ENCODE data around the gene MOCOS. TPM values are rescaled to one million over a fixed set of nuclear protein-coding genes. Genes with fewer than 3 reads are reported as not detected.

The MOCOS gene
- total RNA-seq, 4 donors from 2014 or later: 0.46 to 2.8 (median 0.73) TPM

- H3K27ac ChIP-seq: no peak overlapping the region
- H3K27me3 ChIP-seq: no peaks in the 10 kb centered on the region
- TF ChIP-seq CTCF (IDR thresholded peaks at IDR 0.05 in 4 of 5, conservative IDR thresholded peaks at IDR 0.05 in 1 of 5) (no peak), POLR2A (IDR thresholded peaks at IDR 0.05) (no peak)
- no peaks in the 10 kb centered on the region for H3K9me3 ChIP-seq
- no peaks in the 10 kb centered on the region for H3K36me3 ChIP-seq
- in situ Hi-C loops (cut with MboI; ENCODE audit: low sequenced_read_pairs in 4 of 4): no loop called here
- no peaks in the 10 kb centered on the region for H3K4me1 ChIP-seq
- no peak overlapping the region for H3K4me3 ChIP-seq
- intact Hi-C loops (cut with DNase I; ENCODE audit: low total_unique reads): no loop called here
- ATAC-seq (no peak), DNase-seq (no peak)
Measured at GRCh38 chr18:36265015-36265414, 77.7 kb downstream of the MOCOS start.

- Histone ChIP-seq H3K9me3 (no peaks in the 10 kb centered on the region), H3K4me1 (no peaks in the 10 kb centered on the region), H3K27me3 (no peaks in the 10 kb centered on the region), H3K36me3 (no peaks in the 10 kb centered on the region), H3K4me3 (no peak overlapping the region), H3K27ac (no peak overlapping the region)
- DNase-seq (no peak), ATAC-seq (no peak)
- in situ Hi-C loops (cut with MboI; ENCODE audit: low sequenced_read_pairs in 4 of 4) (no loop called here), intact Hi-C loops (cut with DNase I; ENCODE audit: low total_unique reads) (no loop called here)
- no peak for TF ChIP-seq CTCF (IDR thresholded peaks at IDR 0.05 in 4 of 5, conservative IDR thresholded peaks at IDR 0.05 in 1 of 5)
- no peak for TF ChIP-seq POLR2A (IDR thresholded peaks at IDR 0.05)
Measured at GRCh38 chr18:36269157-36269556, 81.9 kb downstream of the MOCOS start.

- H3K4me1 ChIP-seq: no peaks in the 10 kb centered on the region
- H3K4me3 ChIP-seq: no peak overlapping the region
- no peak overlapping the region for H3K27ac ChIP-seq
- DNase-seq (no peak), ATAC-seq (no peak)
- in situ Hi-C loops (cut with MboI; ENCODE audit: low sequenced_read_pairs in 4 of 4): no loop called here
- no peaks in the 10 kb centered on the region for H3K27me3 ChIP-seq
- no peaks in the 10 kb centered on the region for H3K36me3 ChIP-seq
- no peak for TF ChIP-seq POLR2A (IDR thresholded peaks at IDR 0.05)
- TF ChIP-seq CTCF (IDR thresholded peaks at IDR 0.05 in 4 of 5, conservative IDR thresholded peaks at IDR 0.05 in 1 of 5): no peak
- intact Hi-C loops (cut with DNase I; ENCODE audit: low total_unique reads): no loop called here
- H3K9me3 ChIP-seq: no peaks in the 10 kb centered on the region
Measured at GRCh38 chr18:36271153-36271552, 83.9 kb downstream of the MOCOS start.

- Histone ChIP-seq H3K4me3 (no peak overlapping the region), H3K4me1 (no peaks in the 10 kb centered on the region), H3K27me3 (no peaks in the 10 kb centered on the region), H3K9me3 (no peaks in the 10 kb centered on the region), H3K27ac (no peak overlapping the region), H3K36me3 (no peaks in the 10 kb centered on the region)
- intact Hi-C loops (cut with DNase I; ENCODE audit: low total_unique reads) (no loop called here), in situ Hi-C loops (cut with MboI; ENCODE audit: low sequenced_read_pairs in 4 of 4) (no loop called here)
- DNase-seq (no peak), ATAC-seq (no peak)
- no peak for TF ChIP-seq CTCF (IDR thresholded peaks at IDR 0.05 in 4 of 5, conservative IDR thresholded peaks at IDR 0.05 in 1 of 5)
- TF ChIP-seq POLR2A (IDR thresholded peaks at IDR 0.05): no peak
Measured at GRCh38 chr18:36273347-36273746, 86.0 kb downstream of the MOCOS start.

- Histone ChIP-seq H3K27ac (no peak overlapping the region), H3K36me3 (no peaks in the 10 kb centered on the region), H3K4me3 (no peak overlapping the region), H3K9me3 (no peaks in the 10 kb centered on the region), H3K27me3 (no peaks in the 10 kb centered on the region), H3K4me1 (no peaks in the 10 kb centered on the region)
- ATAC-seq (no peak), DNase-seq (no peak)
- intact Hi-C loops (cut with DNase I; ENCODE audit: low total_unique reads) (no loop called here), in situ Hi-C loops (cut with MboI; ENCODE audit: low sequenced_read_pairs in 4 of 4) (no loop called here)
- TF ChIP-seq POLR2A (IDR thresholded peaks at IDR 0.05): no peak
Measured at GRCh38 chr18:36274083-36274715, 86.9 kb downstream of the MOCOS start.
